T-helper 1 cell treated with Interleukin-12 subunit alpha and Interleukin-12 subunit beta and Interleukin-4 antibody, amounts not matched to agents 30 μg/mL and 1 μg/mL, for 36 hours (primary cell): Measurements from ENCODE around the gene NFATC3.

ENCODE experiments used
- H3K27ac Mint-ChIP-seq: one replicate; pipeline ENCODE4 v1.8.0; 2021; ENCODE audit warnings: mild to moderate bottlenecking, mixed read lengths
- H3K27me3 Mint-ChIP-seq: one replicate; pipeline ENCODE4 v1.8.0; 2021; ENCODE audit warnings: low read depth, mixed read lengths
- H3K36me3 Mint-ChIP-seq: one replicate; pipeline ENCODE4 v1.8.0; 2021; ENCODE audit warnings: low read depth, mixed read lengths
- H3K4me1 Mint-ChIP-seq: one replicate; pipeline ENCODE4 v1.8.0; 2021; ENCODE audit warnings: low read depth, mixed read lengths
- H3K4me3 Mint-ChIP-seq: one replicate; pipeline ENCODE4 v1.8.0; 2021; ENCODE audit warnings: mild to moderate bottlenecking, moderate library complexity, mixed read lengths
- H3K9me3 Mint-ChIP-seq: one replicate; pipeline ENCODE4 v1.8.0; 2021; ENCODE audit warnings: mixed read lengths

Gene NFATC3

DNA sequence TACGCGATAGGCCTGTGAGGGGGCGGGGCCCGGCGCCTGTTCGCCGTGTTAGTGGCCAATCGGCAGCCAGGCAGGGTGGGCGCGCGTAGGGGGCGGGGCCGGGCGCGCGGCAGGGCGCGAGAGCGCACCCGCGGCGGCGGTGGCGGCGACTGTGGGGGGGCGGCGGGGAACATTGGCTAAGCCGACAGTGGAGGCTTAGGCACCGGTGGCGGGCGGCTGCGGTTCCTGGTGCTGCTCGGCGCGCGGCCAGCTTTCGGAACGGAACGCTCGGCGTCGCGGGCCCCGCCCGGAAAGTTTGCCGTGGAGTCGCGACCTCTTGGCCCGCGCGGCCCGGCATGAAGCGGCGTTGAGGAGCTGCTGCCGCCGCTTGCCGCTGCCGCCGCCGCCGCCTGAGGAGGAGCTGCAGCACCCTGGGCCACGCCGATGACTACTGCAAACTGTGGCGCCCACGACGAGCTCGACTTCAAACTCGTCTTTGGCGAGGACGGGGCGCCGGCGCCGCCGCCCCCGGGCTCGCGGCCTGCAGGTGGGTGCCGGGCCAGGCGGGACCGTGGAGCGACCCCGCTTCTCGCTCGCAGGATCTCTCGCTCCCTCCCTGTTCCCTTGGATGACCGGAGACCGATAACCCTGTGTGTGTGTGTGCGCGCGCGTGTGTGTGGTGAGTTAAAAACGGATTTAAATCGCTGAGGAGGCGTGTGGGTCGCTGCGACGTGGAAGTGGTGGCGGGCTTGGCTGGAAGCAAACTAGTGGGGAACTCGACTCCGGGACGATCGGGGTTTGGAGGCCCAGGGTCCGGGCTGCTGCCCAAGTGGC is at the start of gene NFATC3:
TSS of gene NFATC3 (plus strand) at position 112 of the 813 bp plus-strand sequence. CDS start at position 424, 312 bp downstream.
- peaks cover 11% of the 10 kb centered on the region for H3K36me3 Mint-ChIP-seq
- no peaks in the 10 kb centered on the region for H3K27me3 Mint-ChIP-seq
- peak within 1 kb of the TSS; percentile 93 for H3K27ac Mint-ChIP-seq
- H3K9me3 Mint-ChIP-seq: no peaks in the 10 kb centered on the region
- H3K4me3 Mint-ChIP-seq: peak within 1 kb of the TSS; percentile 89
- H3K4me1 Mint-ChIP-seq: peaks cover 55% of the 10 kb centered on the region

- H3K36me3 Mint-ChIP-seq: peaks cover 25% of the 10 kb centered on the region
- H3K4me1 Mint-ChIP-seq: peaks cover 27% of the 10 kb centered on the region
- H3K27ac Mint-ChIP-seq: peak overlapping the region; percentile 55
- no peaks in the 10 kb centered on the region for H3K27me3 Mint-ChIP-seq
- H3K4me3 Mint-ChIP-seq: no peak overlapping the region
- H3K9me3 Mint-ChIP-seq: no peaks in the 10 kb centered on the region
Measured at GRCh38 chr16:68037841-68038597, 47.2 kb upstream of the NFATC3 start.

DNA sequence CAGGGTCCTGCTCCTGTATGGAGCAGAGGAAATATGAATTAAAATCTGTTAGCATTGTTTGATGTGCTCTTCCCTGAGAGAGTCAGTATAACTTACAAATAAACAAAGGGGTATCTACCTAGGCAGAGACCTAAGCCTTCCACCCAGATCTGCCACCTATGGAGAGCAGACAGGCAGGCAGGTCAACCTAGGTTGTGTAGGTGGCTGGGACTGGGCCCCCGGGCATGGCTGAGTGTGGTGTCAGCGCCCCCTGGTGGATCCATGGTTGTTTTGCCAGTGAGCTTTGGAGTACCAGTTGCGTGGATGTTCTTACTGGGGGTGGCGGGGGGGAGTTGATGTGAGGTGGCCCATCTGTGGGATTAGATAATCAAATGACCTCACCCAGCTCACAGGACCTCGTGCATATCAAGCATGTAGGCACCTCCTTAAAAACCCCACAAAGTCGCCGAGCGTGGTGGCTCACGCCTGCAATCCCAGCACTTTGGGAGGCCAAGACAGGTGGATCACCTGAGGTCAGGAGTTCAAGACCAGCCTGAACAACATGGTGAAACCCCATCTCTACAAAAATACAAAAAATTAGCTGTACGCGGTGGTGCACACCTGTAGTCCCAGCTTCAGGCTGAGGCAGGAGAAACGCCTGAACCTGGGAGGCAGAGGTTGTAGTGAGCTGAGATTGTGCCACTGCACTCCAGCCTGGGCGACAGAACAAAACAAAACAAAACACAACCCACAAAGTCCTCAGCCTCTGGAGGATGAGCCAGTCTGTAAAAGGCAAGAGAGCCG is 44.5 kb upstream of the NFATC3 start:
- Mint-ChIP-seq H3K27me3 (no peaks in the 10 kb centered on the region), H3K4me1 (peaks cover 22% of the 10 kb centered on the region), H3K4me3 (no peak overlapping the region), H3K27ac (peak overlapping the region; percentile 81), H3K36me3 (peaks cover 26% of the 10 kb centered on the region), H3K9me3 (no peaks in the 10 kb centered on the region)

- H3K27ac Mint-ChIP-seq: no peak overlapping the region
- H3K9me3 Mint-ChIP-seq: no peaks in the 10 kb centered on the region
- no peaks in the 10 kb centered on the region for H3K27me3 Mint-ChIP-seq
- no peak overlapping the region for H3K4me3 Mint-ChIP-seq
- peaks cover 20% of the 10 kb centered on the region for H3K4me1 Mint-ChIP-seq
- peaks cover 25% of the 10 kb centered on the region for H3K36me3 Mint-ChIP-seq
Measured at GRCh38 chr16:68041783-68042182, 43.4 kb upstream of the NFATC3 start.

DNA sequence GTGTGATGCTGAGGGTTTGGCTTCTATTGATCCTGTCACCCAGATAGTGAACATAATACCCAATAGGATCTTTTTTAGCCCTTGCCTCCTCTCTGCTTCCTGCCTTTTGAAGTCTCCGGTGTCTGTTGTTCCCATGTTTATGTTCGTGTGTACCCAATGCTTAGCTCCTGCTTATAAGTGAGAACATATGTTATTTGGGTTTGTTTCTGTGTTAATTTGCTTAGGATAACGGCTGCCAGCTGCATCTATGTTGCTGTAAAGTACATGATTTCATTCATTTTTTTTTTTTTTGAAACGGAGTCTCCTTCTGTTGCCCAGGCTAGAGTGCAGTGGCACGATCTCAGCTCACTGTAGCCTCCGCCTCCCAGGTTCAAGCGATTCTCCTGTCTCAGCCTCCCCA is 39.1 kb upstream of the NFATC3 start:
- Mint-ChIP-seq H3K36me3 (peaks cover 26% of the 10 kb centered on the region), H3K4me1 (no peaks in the 10 kb centered on the region), H3K4me3 (no peak overlapping the region), H3K9me3 (no peaks in the 10 kb centered on the region), H3K27me3 (no peaks in the 10 kb centered on the region), H3K27ac (no peak overlapping the region)

DNA sequence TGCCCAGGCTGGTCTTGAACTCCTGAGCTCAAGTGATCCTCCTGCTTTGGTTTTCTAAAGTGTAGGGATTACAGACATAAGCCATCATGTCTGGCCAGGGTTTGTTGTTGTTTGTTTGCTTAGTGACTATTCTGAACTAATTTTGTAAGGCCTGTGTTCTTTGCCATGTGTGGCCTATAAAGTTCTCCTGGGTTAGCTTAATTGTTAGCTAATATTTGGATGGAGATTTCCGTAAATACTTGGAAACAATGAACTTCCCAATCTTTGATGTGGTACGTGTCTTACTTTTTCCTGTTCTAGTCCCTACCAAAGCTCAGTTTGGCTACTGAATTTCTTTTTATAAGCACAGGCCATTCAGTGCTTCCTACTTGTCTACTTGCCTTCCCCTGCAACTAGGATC is 37.2 kb upstream of the NFATC3 start:
- no peaks in the 10 kb centered on the region for H3K9me3 Mint-ChIP-seq
- no peak overlapping the region for H3K4me3 Mint-ChIP-seq
- peaks cover 23% of the 10 kb centered on the region for H3K36me3 Mint-ChIP-seq
- H3K27ac Mint-ChIP-seq: no peak overlapping the region
- H3K4me1 Mint-ChIP-seq: no peaks in the 10 kb centered on the region
- no peaks in the 10 kb centered on the region for H3K27me3 Mint-ChIP-seq

- H3K4me1 Mint-ChIP-seq: no peaks in the 10 kb centered on the region
- no peaks in the 10 kb centered on the region for H3K9me3 Mint-ChIP-seq
- H3K36me3 Mint-ChIP-seq: peaks cover 26% of the 10 kb centered on the region
- no peak overlapping the region for H3K27ac Mint-ChIP-seq
- H3K27me3 Mint-ChIP-seq: no peaks in the 10 kb centered on the region
- no peak overlapping the region for H3K4me3 Mint-ChIP-seq
Measured at GRCh38 chr16:68049449-68049848, 35.7 kb upstream of the NFATC3 start.

DNA sequence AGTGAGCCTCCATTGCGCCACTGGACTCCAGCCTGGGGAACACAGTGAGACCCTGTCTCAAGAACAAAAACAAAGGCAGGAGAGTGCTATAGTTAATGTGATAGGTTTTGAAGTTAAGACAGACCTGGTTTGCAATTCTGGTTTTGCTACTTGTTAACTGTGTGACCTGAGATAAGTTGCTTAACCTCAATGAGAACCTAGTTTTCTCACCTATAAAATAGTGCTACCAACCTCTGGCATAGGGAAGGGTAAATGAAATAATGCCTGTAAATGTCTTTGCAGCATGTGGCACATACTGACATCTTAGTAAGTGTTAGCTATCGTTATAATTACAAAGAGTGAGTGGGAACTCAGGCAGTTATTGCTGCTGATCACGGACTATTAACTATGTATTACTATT is 29.8 kb upstream of the NFATC3 start:
- H3K4me3 Mint-ChIP-seq: no peak overlapping the region
- peaks cover 13% of the 10 kb centered on the region for H3K4me1 Mint-ChIP-seq
- H3K9me3 Mint-ChIP-seq: no peaks in the 10 kb centered on the region
- no peaks in the 10 kb centered on the region for H3K27me3 Mint-ChIP-seq
- no peak overlapping the region for H3K27ac Mint-ChIP-seq
- peaks cover 38% of the 10 kb centered on the region for H3K36me3 Mint-ChIP-seq

DNA sequence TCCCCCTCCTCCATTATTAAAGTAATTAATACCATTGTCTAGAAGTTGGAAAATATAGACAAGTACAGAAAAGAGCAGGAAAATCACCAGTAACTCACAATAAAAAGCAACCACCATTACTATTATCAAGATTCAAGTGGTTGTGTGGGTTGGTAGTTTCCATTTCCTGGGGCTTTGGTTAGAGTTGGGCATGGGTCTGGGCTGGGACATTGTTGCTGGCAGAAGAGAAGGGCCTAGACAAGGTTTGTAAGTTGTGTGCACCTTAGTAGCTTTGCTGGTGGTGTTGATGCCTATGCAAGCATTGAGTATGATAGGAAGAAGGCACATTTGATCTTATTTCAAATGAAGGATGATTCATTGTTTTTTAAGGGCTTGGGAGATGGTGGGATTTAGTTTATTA is 25.4 kb upstream of the NFATC3 start:
- no peaks in the 10 kb centered on the region for H3K27me3 Mint-ChIP-seq
- peak overlapping the region; percentile 57 for H3K27ac Mint-ChIP-seq
- no peaks in the 10 kb centered on the region for H3K9me3 Mint-ChIP-seq
- H3K4me1 Mint-ChIP-seq: peaks cover 45% of the 10 kb centered on the region
- H3K36me3 Mint-ChIP-seq: peaks cover 45% of the 10 kb centered on the region
- H3K4me3 Mint-ChIP-seq: peak overlapping the region; percentile 11

DNA sequence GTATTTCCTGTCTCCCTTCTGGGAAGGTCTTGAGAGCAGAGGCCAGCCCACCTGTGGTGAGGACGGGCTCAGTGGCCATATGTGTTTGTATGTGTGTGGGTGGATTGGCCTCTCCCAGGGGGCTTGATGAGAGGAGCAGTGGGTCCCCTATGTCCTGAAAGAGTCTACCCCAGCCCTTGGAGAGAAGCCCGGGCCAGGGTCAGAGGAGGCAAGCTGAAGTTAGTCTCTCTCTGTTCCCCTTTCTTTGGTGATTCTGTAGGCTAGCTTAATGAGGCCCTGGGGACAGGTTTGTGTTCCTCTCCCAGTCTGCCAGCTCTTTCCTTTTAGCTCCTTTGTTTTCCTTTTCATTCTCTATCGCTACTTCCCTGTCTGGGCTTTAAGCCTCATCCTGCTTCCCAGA is 23.8 kb upstream of the NFATC3 start:
- Mint-ChIP-seq H3K4me1 (peaks cover 58% of the 10 kb centered on the region), H3K27ac (peak overlapping the region; percentile 81), H3K4me3 (no peak overlapping the region), H3K27me3 (no peaks in the 10 kb centered on the region), H3K36me3 (peaks cover 40% of the 10 kb centered on the region), H3K9me3 (no peaks in the 10 kb centered on the region)

DNA sequence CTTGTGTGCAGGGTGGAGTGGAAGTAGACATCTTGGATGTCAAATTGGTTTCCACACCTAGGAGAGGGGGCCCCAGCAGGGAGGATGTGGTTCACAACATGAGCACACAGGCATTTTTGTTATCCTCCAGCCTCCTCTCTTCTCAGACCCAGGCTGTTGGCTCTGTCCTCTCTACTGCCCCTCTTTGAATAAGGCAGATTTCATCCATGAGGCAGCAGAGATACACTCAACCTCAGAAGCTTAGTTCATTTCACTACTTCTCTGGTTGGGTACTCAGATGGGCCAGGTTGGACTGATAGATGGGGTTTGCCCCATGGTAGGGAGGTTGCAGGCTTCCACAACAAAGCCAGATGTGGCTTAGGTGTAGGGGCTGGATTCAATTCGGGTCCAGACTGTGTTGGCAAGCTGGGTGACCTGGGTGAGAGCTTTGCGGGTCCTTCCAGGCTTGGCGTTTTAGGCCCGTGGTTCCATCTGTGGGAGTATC is 22.2 kb upstream of the NFATC3 start:
- peaks cover 37% of the 10 kb centered on the region for H3K36me3 Mint-ChIP-seq
- H3K4me1 Mint-ChIP-seq: peaks cover 61% of the 10 kb centered on the region
- H3K27ac Mint-ChIP-seq: peak overlapping the region; percentile 93
- no peaks in the 10 kb centered on the region for H3K27me3 Mint-ChIP-seq
- peak overlapping the region; percentile 61 for H3K4me3 Mint-ChIP-seq
- H3K9me3 Mint-ChIP-seq: no peaks in the 10 kb centered on the region

- Mint-ChIP-seq H3K36me3 (peaks cover 38% of the 10 kb centered on the region), H3K27ac (peak overlapping the region; percentile 77), H3K9me3 (no peaks in the 10 kb centered on the region), H3K4me1 (peaks cover 65% of the 10 kb centered on the region), H3K4me3 (peak overlapping the region; percentile 7), H3K27me3 (no peaks in the 10 kb centered on the region)
Measured at GRCh38 chr16:68064791-68065365, 20.3 kb upstream of the NFATC3 start.

DNA sequence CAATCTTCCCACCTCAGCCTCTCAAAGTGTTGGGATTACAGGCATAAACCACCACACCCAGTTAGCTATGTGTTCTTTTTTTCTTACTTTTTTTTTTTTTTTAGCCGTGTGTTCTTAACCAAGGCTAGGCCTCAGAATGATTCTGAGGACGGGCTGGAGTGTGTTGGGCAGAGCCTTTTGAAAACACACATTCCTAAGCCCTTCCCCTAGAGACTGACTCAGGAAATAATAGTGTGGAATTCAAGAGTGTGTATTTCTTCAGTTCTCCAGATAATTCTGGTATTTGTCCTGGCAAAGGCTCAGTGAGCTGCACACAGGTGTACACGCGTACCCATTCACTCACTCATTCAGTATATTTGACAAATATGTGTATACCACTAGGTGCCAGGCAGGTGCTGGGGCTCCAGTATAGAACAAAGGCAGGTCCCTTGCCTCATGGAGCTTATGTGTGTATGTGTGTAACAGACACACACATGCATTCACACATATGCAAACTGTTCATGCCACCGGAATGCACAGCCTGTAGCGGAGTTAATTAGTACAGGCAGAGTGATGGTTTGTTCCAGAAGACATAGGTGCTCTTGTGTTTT is 19.4 kb upstream of the NFATC3 start:
- Mint-ChIP-seq H3K27ac (peak overlapping the region; percentile 75), H3K36me3 (peaks cover 42% of the 10 kb centered on the region), H3K9me3 (no peaks in the 10 kb centered on the region), H3K4me3 (no peak overlapping the region), H3K27me3 (no peaks in the 10 kb centered on the region), H3K4me1 (peaks cover 71% of the 10 kb centered on the region)

GRCh38 chr16:68066763-68067162 is 18.4 kb upstream of the NFATC3 start:
- no peak overlapping the region for H3K4me3 Mint-ChIP-seq
- H3K9me3 Mint-ChIP-seq: no peaks in the 10 kb centered on the region
- peaks cover 72% of the 10 kb centered on the region for H3K4me1 Mint-ChIP-seq
- H3K27ac Mint-ChIP-seq: no peak overlapping the region
- peaks cover 41% of the 10 kb centered on the region for H3K36me3 Mint-ChIP-seq
- H3K27me3 Mint-ChIP-seq: no peaks in the 10 kb centered on the region
